Fibroblast of pulmonary artery (primary cell): ENCODE data around the gene MIR17HG.
"Not testable (repeated sequence)": the region's sequence is repeated elsewhere in the genome, so short reads cannot be mapped to it uniquely, and the experiment has no call there.

Source experiments
- DNase-seq: peaks from one replicate; pipeline ENCODE4 v3.0.0-alpha.2; 2010; ENCODE audit warnings: low read depth
- H3K4me3 ChIP-seq: replicated peaks from 2 replicates; pipeline ENCODE4 v1.5.1; 2011; ENCODE audit warnings: low read depth, mild to moderate bottlenecking, control low read depth, low read length, moderate library complexity
- TF ChIP-seq, protein P1 (sequence below): IDR thresholded peaks from 2 replicates; pipeline ENCODE4 v1.5.1; 2011; ENCODE audit warnings: mild to moderate bottlenecking, control low read depth, low read length, inconsistent platforms; ENCODE audit errors: missing control alignments

Gene MIR17HG

DNA sequence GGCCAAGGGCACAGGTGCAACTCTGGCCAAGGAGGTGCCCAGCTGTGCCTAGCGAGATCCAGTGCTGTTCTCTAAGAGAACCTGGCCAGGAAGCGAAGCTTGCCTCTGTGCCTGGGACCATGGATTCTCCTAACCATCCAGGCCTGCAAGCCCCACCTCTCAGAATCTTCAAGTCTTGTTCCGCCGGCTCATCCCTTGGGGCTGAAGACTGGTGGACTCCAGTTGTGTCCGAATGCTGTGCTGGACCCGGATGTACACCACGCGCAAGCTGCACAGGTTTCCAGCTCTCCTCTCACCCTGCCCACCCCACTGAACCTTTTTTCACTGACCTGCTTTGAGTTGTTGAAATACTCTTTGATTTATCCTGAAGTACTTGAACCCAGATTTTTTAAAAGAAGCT is 27.5 kb upstream of the MIR17HG start:
- TF ChIP-seq, protein P1, sequence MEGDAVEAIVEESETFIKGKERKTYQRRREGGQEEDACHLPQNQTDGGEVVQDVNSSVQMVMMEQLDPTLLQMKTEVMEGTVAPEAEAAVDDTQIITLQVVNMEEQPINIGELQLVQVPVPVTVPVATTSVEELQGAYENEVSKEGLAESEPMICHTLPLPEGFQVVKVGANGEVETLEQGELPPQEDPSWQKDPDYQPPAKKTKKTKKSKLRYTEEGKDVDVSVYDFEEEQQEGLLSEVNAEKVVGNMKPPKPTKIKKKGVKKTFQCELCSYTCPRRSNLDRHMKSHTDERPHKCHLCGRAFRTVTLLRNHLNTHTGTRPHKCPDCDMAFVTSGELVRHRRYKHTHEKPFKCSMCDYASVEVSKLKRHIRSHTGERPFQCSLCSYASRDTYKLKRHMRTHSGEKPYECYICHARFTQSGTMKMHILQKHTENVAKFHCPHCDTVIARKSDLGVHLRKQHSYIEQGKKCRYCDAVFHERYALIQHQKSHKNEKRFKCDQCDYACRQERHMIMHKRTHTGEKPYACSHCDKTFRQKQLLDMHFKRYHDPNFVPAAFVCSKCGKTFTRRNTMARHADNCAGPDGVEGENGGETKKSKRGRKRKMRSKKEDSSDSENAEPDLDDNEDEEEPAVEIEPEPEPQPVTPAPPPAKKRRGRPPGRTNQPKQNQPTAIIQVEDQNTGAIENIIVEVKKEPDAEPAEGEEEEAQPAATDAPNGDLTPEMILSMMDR: no peak
- no peak overlapping the region for H3K4me3 ChIP-seq
- no peak for DNase-seq

DNA sequence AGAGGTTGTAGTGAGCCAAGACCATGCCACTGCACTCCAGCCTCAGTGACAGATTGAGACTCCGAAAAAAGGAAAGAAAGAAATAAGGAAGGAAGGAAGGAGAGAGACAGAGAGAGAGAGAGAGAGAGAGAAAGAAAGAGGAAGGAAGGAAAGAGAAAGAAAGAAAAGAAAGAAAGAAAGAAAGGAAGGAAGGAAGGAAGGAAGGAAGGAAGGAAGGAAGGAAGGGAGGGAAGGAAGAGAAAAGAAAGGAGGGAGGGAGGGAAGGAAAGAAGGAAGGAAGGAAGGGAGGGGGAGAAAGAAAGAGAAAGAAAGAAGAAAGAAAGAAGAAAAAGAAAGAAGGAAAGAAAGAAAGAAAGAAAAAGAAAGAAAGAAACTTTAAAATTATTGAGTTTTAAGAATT is 26.5 kb upstream of the MIR17HG start:
- DNase-seq, H3K4me3 ChIP-seq: not testable (repeated sequence)

DNA sequence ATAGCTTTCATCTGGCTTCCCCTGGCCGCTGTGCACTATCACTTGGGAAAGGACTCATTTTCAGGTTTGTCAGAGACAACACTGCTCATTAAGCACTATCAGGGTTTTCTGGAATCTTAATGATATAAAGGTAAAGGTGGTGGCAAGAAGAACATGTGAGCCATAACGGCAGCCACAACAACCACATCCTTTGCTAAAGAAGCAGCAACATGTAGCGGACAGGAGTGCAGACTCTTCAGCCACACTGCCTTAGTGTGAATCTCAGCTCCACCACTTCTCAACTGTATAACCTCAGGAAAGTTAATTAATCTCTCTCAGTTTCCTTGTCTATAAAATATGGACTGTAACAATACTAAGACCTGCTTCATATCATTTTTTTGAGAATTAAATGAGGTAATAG is 24.1 kb upstream of the MIR17HG start:
- TF ChIP-seq, protein P1: no peak
- H3K4me3 ChIP-seq: no peak overlapping the region
- DNase-seq: no peak

DNA sequence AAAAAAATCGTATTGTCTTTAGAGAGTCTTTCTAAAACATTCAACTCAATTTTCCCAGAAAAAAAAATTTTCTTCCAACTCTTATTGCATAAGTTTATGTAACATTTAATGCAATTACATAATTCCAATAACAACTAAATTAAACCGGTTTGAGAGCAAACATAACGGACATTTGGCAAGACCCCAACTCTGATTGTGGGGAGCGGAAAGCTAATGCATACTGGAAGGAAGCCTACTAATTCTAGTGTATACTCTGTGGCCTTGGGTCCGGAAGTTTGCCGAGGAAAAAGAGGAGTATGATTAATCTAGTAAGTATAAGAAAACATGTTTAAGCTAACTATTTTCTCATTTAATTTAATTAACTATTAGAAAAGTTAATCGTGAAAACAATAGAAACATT is 21.3 kb upstream of the MIR17HG start:
- TF ChIP-seq, protein P1: no peak
- no peak overlapping the region for H3K4me3 ChIP-seq
- DNase-seq: peak; percentile 6

DNA sequence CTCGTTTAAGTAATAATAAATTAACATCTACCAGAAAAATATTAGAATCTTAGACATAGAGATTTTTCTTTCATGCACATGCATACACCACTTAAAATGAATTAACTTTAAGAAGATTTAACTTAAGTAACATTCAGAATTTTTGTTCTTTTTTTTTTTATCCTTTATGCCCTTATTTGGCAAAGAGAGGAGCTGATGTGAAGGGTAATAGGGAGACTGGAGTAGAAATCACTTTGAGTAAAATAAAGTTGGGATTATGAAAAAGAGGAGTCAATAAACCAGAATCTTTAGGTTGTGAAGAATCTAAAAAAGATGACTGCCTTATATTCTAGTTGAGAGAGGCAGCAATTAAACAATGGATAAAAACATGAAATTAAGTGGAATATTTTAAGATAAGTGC is 18.8 kb upstream of the MIR17HG start:
- TF ChIP-seq, protein P1: no peak
- no peak for DNase-seq
- H3K4me3 ChIP-seq: no peak overlapping the region

DNA sequence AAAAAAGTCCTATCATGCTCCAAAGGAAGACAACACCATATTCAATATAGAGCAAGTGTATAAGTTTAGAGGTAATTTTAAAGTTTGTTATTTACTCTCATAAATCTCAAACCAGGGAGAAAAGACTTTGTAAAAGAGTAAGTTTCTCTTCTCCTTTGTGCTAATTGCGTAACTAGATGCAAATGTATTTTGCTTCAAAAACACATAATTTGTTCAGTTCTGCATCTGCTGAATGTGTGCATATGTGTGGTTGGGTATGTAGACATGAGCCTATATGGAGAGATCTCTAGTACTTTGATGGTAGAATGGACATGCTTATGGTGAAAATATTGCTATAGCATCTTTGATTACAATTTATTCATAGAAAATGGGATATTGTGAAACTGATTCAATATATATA is 17.8 kb upstream of the MIR17HG start:
- no peak overlapping the region for H3K4me3 ChIP-seq
- TF ChIP-seq, protein P1: no peak
- DNase-seq: no peak

DNA sequence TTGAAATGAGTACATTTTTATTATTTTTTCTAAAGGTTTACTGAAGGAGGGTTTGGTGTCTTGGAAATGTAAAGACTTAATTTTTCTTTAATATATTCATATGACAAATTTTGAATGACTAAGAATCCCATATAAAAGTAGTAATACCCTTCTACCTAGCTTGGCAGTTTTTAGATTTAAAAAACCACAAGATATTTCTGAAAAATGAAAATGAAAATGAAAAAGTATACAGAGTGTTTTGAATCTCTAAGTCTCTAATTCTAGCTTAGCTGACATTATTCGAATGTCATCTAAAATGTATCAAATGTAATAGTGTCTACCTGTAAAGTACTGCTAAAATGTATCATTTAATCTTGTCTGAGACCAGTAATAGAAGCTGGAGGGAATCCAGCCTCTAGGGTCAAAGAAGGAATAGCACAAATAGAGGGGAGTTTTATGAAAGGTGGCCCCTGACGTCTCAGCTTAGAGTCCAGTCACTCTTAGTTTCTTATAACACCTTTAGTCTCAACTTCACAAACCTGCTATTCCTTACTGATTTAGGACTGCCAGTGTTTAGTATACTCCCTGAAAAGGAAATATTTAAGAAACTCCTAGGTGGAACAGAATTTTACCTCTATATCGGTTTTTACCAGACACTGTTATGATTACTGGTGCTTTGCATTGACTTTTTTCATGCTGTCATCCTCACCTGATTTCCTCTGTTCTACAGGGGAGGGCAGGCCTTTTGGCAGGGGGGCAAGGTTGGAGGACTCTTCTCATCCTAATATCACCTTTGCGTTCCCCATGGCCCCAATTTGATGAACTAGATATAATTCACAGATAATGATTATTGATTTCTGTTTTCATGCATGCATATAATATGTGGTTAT is 16.2 kb upstream of the MIR17HG start:
- no peak overlapping the region for H3K4me3 ChIP-seq
- TF ChIP-seq, protein P1: no peak
- DNase-seq: no peak
